Osteoblast (primary cell): ENCODE measurements around the gene TTC9C. TPM values are rescaled to one million over a fixed set of nuclear protein-coding genes. Genes with fewer than 3 reads are reported as not detected.
"Not testable (repeated sequence)": the region's sequence is repeated elsewhere in the genome, so short reads cannot be mapped to it uniquely, and the experiment has no call there.

ENCODE experiments used
- DNase-seq: peaks from one replicate; pipeline ENCODE4 v3.0.0; 2011; ENCODE audit warnings: low spot score, mixed read lengths; ENCODE audit not compliant: insufficient read length; ENCODE audit errors: missing footprints
- H2AFZ ChIP-seq: 2 replicates; pipeline ENCODE4 v1.6.0; 2011; ENCODE audit warnings: mild to moderate bottlenecking, low read length
- H3K27ac ChIP-seq: 2 replicates; pipeline ENCODE4 v1.5.1; 2011; ENCODE audit warnings: mild to moderate bottlenecking, low read depth, low read length, moderate library complexity
- H3K27me3 ChIP-seq: 2 replicates; pipeline ENCODE4 v1.6.0; 2012; ENCODE audit warnings: mild to moderate bottlenecking, control low read depth, inconsistent platforms, low read length, moderate library complexity; ENCODE audit not compliant: insufficient read depth
- H3K36me3 ChIP-seq: 2 replicates; pipeline ENCODE4 v1.5.1; 2011; ENCODE audit warnings: mild to moderate bottlenecking, low read length, control low read depth, moderate library complexity; ENCODE audit not compliant: insufficient read depth
- H3K4me1 ChIP-seq: 2 replicates; pipeline ENCODE4 v1.5.1; 2011; ENCODE audit warnings: mild to moderate bottlenecking, low read length, control low read depth, moderate library complexity; ENCODE audit not compliant: insufficient read depth
- H3K4me2 ChIP-seq: 2 replicates; pipeline ENCODE4 v1.6.0; 2011; ENCODE audit warnings: mild to moderate bottlenecking, low read length; ENCODE audit not compliant: insufficient read depth
- H3K4me3 ChIP-seq: fragments of 200-600 bp; sonication (generic); 3 replicates; pipeline ENCODE4 v1.5.1; 2012; ENCODE audit warnings: mild to moderate bottlenecking, low read length, inconsistent platforms; ENCODE audit not compliant: insufficient read depth
- H3K79me2 ChIP-seq: 2 replicates; pipeline ENCODE4 v1.6.0; 2012; ENCODE audit warnings: mild to moderate bottlenecking, low read length, control low read depth, inconsistent platforms; ENCODE audit not compliant: insufficient read depth
- H3K9me3 ChIP-seq: 2 replicates; pipeline ENCODE4 v1.5.1; 2011; ENCODE audit warnings: low read depth, low read length, control low read depth
- H4K20me1 ChIP-seq: 2 replicates; pipeline ENCODE4 v1.6.0; 2012; ENCODE audit warnings: mild to moderate bottlenecking, low read length, control low read depth; ENCODE audit not compliant: insufficient read depth
- total RNA-seq: library from RNA; depleted of rRNA; stranded (reverse); fragments of >200 nt; gene quantifications from 2 replicates; pipeline ENCODE4 v1.2.3, GENCODE V29; 2012
- TF ChIP-seq, protein P1 (sequence below): IDR thresholded peaks from 2 replicates; pipeline ENCODE4 v1.5.1; 2011; ENCODE audit warnings: mild to moderate bottlenecking, low read depth, low read length, moderate library complexity; ENCODE audit errors: extremely low read depth

The TTC9C gene
- total RNA-seq, 1 donor = 34.0 TPM

GRCh38 chr11:62737196-62737595, 8.9 kb downstream of the TTC9C start:
- TF ChIP-seq, protein P1, sequence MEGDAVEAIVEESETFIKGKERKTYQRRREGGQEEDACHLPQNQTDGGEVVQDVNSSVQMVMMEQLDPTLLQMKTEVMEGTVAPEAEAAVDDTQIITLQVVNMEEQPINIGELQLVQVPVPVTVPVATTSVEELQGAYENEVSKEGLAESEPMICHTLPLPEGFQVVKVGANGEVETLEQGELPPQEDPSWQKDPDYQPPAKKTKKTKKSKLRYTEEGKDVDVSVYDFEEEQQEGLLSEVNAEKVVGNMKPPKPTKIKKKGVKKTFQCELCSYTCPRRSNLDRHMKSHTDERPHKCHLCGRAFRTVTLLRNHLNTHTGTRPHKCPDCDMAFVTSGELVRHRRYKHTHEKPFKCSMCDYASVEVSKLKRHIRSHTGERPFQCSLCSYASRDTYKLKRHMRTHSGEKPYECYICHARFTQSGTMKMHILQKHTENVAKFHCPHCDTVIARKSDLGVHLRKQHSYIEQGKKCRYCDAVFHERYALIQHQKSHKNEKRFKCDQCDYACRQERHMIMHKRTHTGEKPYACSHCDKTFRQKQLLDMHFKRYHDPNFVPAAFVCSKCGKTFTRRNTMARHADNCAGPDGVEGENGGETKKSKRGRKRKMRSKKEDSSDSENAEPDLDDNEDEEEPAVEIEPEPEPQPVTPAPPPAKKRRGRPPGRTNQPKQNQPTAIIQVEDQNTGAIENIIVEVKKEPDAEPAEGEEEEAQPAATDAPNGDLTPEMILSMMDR = no peak
- Histone ChIP-seq H3K4me2 (no peak overlapping the region), H3K27me3 (no peaks in the 10 kb centered on the region), H3K4me3 (no peak overlapping the region), H3K9me3 (no peaks in the 10 kb centered on the region), H3K4me1 (no peaks in the 10 kb centered on the region), H3K79me2 (peaks cover 26% of the 10 kb centered on the region), H4K20me1 (peaks cover 3% of the 10 kb centered on the region), H3K27ac (no peak overlapping the region), H3K36me3 (peaks cover 62% of the 10 kb centered on the region), H2AFZ (no peak overlapping the region)
- no peak for DNase-seq

DNA sequence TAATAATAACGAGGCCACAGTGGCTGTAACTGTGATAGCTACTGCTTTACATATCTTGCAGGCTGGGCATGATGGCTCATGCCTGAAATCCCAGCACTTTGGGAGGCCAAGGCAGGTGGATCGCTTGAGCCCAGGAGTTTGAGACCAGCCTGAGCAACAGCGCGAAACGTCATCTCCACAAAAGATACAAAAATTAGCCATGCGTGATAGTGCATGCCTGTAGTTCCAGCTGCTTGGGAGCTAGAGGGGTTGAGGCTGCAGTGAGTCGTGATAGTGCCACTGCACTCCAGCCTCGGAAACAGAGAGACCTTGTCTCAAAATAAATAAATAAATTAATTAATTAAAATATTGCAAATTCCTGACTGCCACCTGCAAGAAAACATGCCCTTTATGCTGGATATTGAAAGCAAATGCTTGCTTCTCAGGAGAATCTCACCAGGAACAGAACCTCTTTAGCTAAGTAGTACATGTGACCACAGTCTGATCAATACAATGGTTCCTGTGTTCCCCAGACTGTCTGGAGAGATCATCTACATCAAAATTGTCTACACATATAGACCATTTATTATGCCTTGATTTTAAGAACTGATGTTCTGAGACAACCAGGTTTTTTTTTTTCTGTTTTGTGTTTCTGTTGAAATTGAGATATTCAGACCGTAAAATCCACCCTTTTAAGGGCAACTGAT, 19.3 kb downstream of the TTC9C start:
- H3K4me1 ChIP-seq = no peaks in the 10 kb centered on the region
- DNase-seq = no peak
- TF ChIP-seq, protein P1 = no peak
- H3K4me2 ChIP-seq = no peak overlapping the region
- peaks cover 12% of the 10 kb centered on the region for H3K79me2 ChIP-seq
- peaks cover 8% of the 10 kb centered on the region for H3K36me3 ChIP-seq
- H4K20me1 ChIP-seq = no peaks in the 10 kb centered on the region
- H3K27me3 ChIP-seq = no peaks in the 10 kb centered on the region
- no peak overlapping the region for H3K4me3 ChIP-seq
- no peak overlapping the region for H3K27ac ChIP-seq
- H2AFZ ChIP-seq = no peak overlapping the region
- no peaks in the 10 kb centered on the region for H3K9me3 ChIP-seq

DNA sequence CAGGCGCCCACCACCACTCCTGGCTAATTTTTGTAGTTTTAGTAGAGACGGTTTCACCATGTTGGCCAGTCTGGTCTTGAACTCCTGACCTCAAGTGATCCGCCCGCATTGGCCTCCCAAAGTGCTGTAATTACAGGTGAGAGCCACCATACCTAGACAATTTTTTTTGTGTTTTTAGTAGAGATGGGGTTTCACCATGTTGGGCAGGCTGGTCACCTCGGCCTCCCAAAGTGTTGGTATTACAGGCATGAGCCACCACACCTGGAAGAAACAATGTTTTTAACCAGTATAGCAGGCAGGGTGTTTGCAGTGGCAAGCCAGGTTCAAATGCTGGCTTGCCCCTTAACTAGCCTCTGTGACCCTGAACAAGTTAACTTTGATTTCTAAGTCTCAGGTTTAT, 21.6 kb downstream of the TTC9C start:
- H3K36me3 ChIP-seq, H3K4me3 ChIP-seq, H3K4me2 ChIP-seq, H3K27me3 ChIP-seq, H3K9me3 ChIP-seq, H2AFZ ChIP-seq, DNase-seq, H4K20me1 ChIP-seq, H3K27ac ChIP-seq, H3K4me1 ChIP-seq: not testable (repeated sequence)
- H3K79me2 ChIP-seq = peaks cover 22% of the 10 kb centered on the region

- H3K36me3 ChIP-seq = peaks cover 8% of the 10 kb centered on the region
- peaks cover 22% of the 10 kb centered on the region for H3K79me2 ChIP-seq
- H3K9me3 ChIP-seq = no peaks in the 10 kb centered on the region
- H3K27me3 ChIP-seq = no peaks in the 10 kb centered on the region
- H4K20me1 ChIP-seq = no peaks in the 10 kb centered on the region
- peaks cover 3% of the 10 kb centered on the region for H3K4me1 ChIP-seq
- H3K4me3 ChIP-seq = no peak overlapping the region
- no peak overlapping the region for H3K27ac ChIP-seq
- TF ChIP-seq, protein P1 = no peak
- DNase-seq = no peak
- H2AFZ ChIP-seq = no peak overlapping the region
- no peak overlapping the region for H3K4me2 ChIP-seq
Observed at GRCh38 chr11:62752177-62752785, 24.0 kb downstream of the TTC9C start.
